ENCODE measurements around the gene SLC17A9.

The SLC17A9 gene

GRCh38 chr20:62952373-62952967, at the start of gene SLC17A9:
Gene SLC17A9, plus strand, starts transcription at chr20:62952709. Its CDS starts 122 bp downstream, at chr20:62952831.
- DNase-seq (ENCODE audit: low read depth) = no peak

GRCh38 chr20:62902926-62903615, 49.4 kb upstream of the SLC17A9 start:
- DNase-seq (ENCODE audit: low read depth) = no peak

DNA sequence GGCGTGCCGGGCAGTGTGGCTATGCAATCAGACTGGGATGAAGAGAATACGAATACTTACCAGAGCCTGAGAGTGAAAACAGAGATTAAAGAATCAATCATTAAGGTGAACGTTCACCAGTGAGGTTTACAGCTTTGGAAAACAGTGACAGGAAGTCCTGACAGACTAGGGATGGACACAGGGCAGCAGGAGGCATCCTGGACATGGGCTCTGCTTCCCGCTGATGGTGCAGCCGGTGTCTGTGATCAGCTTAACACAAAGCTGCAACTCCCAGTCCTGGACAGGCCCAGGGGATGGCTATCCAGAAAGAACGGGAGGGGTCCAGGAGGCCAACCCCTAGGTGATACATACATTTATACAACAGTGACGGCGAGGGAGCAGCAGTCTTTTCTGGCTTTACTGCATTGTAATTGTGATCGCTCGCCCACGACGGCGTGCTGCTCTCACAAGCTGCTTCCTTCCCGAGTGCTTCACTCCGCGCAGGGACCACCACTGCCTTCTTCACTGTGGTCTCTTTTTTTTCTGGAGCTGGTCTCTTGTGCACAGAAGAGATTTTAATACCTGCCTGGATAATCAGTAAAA, 46.9 kb upstream of the SLC17A9 start:
- no peak for DNase-seq (ENCODE audit: low read depth)

- no peak for DNase-seq (ENCODE audit: low read depth)
Observed at GRCh38 chr20:62906209-62906608, 46.3 kb upstream of the SLC17A9 start.

- DNase-seq (ENCODE audit: low read depth) = no peak
Observed at GRCh38 chr20:62906647-62907375, 45.7 kb upstream of the SLC17A9 start.

DNA sequence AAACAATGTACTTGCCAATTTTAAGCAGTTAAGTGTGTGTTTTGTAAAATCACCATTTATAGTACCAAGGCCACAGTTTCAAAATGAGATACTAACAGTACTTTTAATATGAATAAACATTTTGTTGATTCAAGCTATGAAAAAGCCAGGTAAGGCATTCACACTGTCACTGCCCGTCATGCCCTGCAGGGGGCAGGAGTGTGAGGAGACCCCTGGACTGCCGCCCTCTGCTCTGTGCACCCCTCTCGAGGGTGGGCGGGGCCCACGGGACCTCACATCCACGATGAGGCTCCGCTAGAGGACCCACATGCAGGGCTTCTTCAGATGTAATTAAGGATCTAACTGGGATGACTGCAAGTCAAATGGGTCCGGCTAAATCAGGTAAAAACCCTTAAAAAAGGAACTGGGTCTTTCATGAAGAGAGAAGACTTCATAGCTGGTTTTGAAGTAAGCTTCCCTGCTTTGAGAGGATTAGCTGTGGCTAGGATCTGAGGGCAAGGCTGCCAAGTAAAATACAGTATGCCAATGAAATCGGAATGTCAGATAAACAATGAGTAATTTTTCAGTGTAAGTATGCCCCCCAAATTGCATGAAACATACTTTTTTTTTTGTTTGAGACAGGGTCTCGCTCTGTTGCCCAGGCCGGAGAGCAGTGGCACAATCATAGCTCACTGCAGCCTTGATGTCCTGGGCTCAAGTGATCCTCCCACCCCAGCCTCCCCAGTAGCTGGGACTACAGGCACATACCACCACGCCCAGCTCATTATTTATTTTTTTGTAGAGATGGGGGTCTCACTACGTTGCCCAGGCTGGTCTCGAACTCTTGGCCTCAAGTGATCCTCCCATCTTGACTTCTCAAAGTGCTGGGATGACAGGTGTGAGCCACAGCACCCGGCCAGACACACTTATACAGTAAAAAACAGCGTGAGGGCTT, 44.9 kb upstream of the SLC17A9 start:
- no peak for DNase-seq (ENCODE audit: low read depth)

- DNase-seq (ENCODE audit: low read depth) = no peak
Observed at GRCh38 chr20:62908971-62909791, 43.3 kb upstream of the SLC17A9 start.

GRCh38 chr20:62910217-62910766, 42.2 kb upstream of the SLC17A9 start:
- no peak for DNase-seq (ENCODE audit: low read depth)

GRCh38 chr20:62910777-62911497, 41.6 kb upstream of the SLC17A9 start:
- DNase-seq (ENCODE audit: low read depth) = no peak

DNA sequence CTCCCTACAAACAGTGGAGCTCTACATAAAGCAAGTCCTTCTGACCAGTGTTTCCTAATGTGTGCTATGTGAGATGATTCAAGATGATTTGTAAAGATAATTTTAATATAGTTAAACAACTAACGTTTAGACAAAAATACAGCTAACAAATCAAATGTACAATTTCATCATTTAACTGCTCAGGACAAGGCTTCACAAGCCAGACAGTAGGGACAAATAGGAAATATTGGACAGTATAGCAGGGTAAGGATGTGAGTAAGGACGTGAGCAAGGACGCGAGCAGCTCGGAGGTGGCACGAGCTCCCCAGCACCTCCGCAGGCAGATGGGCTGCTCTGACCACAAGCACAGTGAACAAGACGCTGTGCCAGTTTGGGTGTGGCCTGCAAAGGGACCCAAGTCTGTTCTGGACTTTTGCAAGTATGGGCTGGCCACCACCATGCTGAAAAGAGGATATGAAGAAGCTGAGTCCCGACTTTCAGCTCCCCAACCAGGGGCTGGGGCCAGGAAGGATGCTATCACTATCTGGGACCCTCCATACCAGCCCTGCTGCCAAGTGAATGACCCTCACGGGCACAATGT, 40.7 kb upstream of the SLC17A9 start:
- DNase-seq (ENCODE audit: low read depth) = no peak

DNA sequence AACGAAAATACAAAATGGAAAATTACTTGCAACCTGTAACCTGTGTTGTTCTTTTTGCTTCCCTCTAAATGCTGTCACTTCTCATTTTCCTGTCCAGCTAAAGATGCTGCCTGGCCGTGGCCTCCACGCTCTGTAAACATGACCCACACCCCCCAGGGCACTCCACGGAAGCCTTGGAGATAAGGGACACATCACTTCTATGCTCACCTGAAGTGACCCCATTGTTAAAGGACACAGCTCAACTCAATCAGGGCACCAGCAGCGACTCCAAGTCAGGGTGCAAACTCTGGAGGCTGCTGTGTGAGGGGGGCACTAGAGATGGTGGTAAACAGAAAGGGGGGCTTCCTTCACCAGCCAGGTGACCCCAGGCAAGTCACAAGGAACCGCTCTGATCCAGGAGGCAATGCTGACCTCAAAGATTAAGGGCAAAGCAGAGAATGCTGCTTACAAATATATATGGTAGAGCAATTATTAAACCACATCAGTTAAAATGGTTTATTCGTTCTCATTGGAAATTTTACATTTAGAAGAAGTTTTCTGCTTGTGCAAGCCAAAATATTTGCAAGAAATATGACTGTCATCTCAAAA, 39.4 kb upstream of the SLC17A9 start:
- DNase-seq (ENCODE audit: low read depth) = no peak

GRCh38 chr20:62914436-62914835, 38.1 kb upstream of the SLC17A9 start:
- no peak for DNase-seq (ENCODE audit: low read depth)

- DNase-seq (ENCODE audit: low read depth) = no peak
Observed at GRCh38 chr20:62914970-62915457, 37.5 kb upstream of the SLC17A9 start.

GRCh38 chr20:62916703-62917476, 35.6 kb upstream of the SLC17A9 start:
- no peak for DNase-seq (ENCODE audit: low read depth)

GRCh38 chr20:62917720-62918119, 34.8 kb upstream of the SLC17A9 start:
- no peak for DNase-seq (ENCODE audit: low read depth)

DNA sequence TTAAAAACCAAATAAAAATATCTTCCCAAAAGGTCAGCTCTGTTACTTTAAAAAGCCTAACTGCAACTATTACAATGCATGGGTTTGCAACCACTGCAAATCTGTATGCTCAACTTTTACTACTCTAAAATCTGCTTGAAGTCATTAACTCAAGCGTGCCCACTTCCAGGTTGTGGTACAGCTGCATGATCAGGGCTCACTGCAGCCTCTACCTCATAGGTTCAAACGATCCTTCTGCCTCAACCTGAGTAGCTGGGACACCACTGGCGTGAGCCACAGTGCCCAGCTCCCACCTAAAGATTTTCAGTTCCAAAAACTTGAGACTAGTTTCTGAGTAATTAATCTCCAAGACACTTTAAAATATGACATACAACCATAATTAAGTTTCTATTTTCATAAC, 34.4 kb upstream of the SLC17A9 start:
- DNase-seq (ENCODE audit: low read depth) = no peak

GRCh38 chr20:62918831-62919230, 33.7 kb upstream of the SLC17A9 start:
- peak; percentile 33 for DNase-seq (ENCODE audit: low read depth)

DNA sequence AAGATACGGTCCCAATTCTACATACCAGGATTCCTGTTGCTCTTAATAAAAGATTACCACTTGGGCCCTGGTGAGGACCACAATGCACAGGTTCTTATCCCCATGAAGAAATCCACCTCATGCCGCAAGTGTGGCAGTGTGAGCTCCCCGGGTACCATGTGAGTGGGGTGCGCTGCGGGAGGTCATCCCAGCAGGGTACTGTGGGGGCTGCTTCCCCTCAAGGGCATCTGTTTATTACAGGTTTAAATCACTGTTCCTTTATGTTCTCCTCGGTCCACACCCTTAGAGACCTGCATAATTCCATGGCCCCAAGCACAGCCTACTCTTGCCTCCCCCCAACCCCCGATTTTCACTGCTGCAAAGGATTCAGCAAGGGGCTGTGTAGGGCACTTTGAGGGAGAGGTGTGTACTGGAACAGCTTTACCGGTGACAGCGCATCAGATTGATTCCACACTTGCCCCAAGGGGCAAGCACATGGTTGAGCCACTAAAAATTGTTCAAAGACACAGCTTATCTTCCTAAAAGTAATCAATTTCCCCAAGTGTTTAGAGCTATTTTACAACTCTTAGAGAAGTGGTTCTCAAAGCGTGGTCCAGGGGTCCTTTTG, 32.4 kb upstream of the SLC17A9 start:
- no peak for DNase-seq (ENCODE audit: low read depth)
